ENCODE data around the gene ST6GALNAC1. TPM values are rescaled to one million over a fixed set of nuclear protein-coding genes. Genes with fewer than 3 reads are reported as not detected.

ST6GALNAC1 gene
- total RNA-seq, 1 donor from 2014 or later, result 4.4 TPM

DNA sequence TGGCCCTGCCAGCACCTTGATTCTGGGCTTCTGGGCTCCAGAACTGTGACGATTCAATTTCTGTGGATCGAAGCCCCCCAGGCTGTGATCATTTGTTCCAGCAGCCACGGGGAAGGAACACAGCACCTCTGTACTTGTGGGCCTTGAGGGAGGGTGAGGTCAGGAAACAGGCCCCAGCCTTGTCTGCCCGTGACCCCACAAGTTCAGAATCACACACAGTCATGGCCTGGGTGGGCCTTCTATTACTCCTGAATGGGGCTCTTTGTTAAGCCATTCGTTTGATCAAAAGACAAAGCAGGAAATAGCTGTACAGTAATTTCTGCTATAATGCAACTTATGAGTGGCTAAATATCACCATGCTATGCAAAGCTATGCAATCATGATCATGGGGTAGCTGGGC lies 68.0 kb downstream of the ST6GALNAC1 start:
- H3K4me1 ChIP-seq, result peaks cover 20% of the 10 kb centered on the region
- H3K27ac ChIP-seq, result no peak overlapping the region
- no peak for DNase-seq (ENCODE audit: extremely low spot score in 2 of 2)

More for the DNA sequence above, 68.0 kb downstream of the ST6GALNAC1 start:
- Histone ChIP-seq H3K4me3 (no peak overlapping the region), H3K27me3 (no peaks in the 10 kb centered on the region), H3K36me3 (no peaks in the 10 kb centered on the region), H3K9me3 (no peaks in the 10 kb centered on the region)
- TF ChIP-seq POLR2AphosphoS5 (IDR thresholded peaks at IDR 0.05; ENCODE audit: insufficient read depth in 1 of 2, low read depth in 1 of 2), result no peak
- no peak for TF ChIP-seq POLR2A (IDR thresholded peaks at IDR 0.05)
- TF ChIP-seq, protein P1, sequence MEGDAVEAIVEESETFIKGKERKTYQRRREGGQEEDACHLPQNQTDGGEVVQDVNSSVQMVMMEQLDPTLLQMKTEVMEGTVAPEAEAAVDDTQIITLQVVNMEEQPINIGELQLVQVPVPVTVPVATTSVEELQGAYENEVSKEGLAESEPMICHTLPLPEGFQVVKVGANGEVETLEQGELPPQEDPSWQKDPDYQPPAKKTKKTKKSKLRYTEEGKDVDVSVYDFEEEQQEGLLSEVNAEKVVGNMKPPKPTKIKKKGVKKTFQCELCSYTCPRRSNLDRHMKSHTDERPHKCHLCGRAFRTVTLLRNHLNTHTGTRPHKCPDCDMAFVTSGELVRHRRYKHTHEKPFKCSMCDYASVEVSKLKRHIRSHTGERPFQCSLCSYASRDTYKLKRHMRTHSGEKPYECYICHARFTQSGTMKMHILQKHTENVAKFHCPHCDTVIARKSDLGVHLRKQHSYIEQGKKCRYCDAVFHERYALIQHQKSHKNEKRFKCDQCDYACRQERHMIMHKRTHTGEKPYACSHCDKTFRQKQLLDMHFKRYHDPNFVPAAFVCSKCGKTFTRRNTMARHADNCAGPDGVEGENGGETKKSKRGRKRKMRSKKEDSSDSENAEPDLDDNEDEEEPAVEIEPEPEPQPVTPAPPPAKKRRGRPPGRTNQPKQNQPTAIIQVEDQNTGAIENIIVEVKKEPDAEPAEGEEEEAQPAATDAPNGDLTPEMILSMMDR (IDR thresholded peaks at IDR 0.05), result no peak
- intact Hi-C loops (cut with DNase I), result no loop called here

Small RNA genes within 50 kb of the gene (small RNA-seq; reads per million reads assigned to genes)
- not detected for gene AC015802.2
- not detected for gene RNU6-227P

Other genes starting within 250 kb of the ST6GALNAC1 start
- gene UBE2O, start 190.6 kb downstream of the ST6GALNAC1 start, total RNA-seq, result 29.7 TPM
- not detected for gene AANAT, start 176.2 kb downstream of the ST6GALNAC1 start, total RNA-seq
- 34.6 TPM for gene RHBDF2, start 142.3 kb downstream of the ST6GALNAC1 start, total RNA-seq
- gene CYGB, start 106.0 kb downstream of the ST6GALNAC1 start, total RNA-seq, result 30.0 TPM
- gene PRCD, start 103.7 kb downstream of the ST6GALNAC1 start, total RNA-seq, result 21.4 TPM
- 24.8 TPM for gene ST6GALNAC2, start 57.9 kb downstream of the ST6GALNAC1 start, total RNA-seq
- gene MXRA7, start 67.2 kb upstream of the ST6GALNAC1 start, total RNA-seq, result 114 TPM
- gene JMJD6, start 82.8 kb upstream of the ST6GALNAC1 start, total RNA-seq, result 28.0 TPM
- gene METTL23, start 83.1 kb upstream of the ST6GALNAC1 start, total RNA-seq, result 20.9 TPM
- gene SRSF2, start 93.6 kb upstream of the ST6GALNAC1 start, total RNA-seq, result 413 TPM
- gene MFSD11, start 94.4 kb upstream of the ST6GALNAC1 start, total RNA-seq, result 24.1 TPM
- 0.49 TPM for gene MGAT5B, start 224.6 kb upstream of the ST6GALNAC1 start, total RNA-seq

Data from vagina (tissue), 2 donors.